ENCODE results near the gene ABR.
A peak's percentile ranks its signal among the peaks of the same experiment; 100 is the strongest.
"Not testable (repeated sequence)": the region's sequence is repeated elsewhere in the genome, so short reads cannot be mapped to it uniquely, and the experiment has no call there.

Gene ABR

GRCh38 chr17:1199271-1199743 lies 19.5 kb upstream of the ABR start:
- DNase-seq, result not testable (repeated sequence)

DNA sequence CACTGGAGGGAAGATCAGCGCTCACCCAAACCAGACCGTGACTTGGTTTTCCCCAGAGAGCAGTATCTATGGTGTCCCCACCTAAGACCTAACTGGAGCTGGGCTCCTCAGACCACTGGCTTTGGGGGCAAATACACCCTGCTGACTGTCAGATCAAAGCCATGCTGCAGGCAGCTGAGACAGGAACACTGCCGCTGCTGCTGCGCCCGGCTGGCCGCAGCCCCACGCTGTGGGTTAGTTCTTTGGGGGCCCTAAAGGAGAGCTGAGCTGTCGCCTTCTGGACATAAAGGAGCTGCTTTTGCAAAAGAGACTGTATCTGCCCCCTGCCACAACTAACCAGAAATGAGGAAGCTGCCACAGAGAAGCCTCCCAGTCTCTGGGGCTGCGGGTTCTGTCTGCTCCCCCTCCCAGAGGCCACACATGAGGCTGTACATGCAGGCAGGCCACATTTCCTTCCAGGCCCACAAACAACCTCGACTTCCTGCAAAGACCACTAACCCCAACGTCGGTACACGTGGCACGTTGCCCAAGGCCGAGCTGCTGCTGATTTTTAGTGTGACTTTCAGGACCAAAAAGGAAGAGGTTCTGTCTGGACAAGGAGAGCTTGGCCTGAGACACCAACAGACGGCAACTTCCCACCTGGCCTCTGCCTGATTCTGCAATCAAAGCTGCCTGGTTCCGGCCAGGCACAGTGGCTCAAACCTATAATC lies 18.2 kb upstream of the ABR start:
- no peak for DNase-seq

GRCh38 chr17:1197379-1197778 lies 17.6 kb upstream of the ABR start:
- no peak for DNase-seq

- DNase-seq, result no peak
These were observed 17.2 kb upstream of the ABR start for GRCh38 chr17:1196946-1197345.

GRCh38 chr17:1192911-1193699 lies 13.3 kb upstream of the ABR start:
- peak in 1 of 2 experiments; percentile 14 for DNase-seq

GRCh38 chr17:1190751-1191331 lies 11.1 kb upstream of the ABR start:
- DNase-seq, result no peak

- DNase-seq, result no peak
These were observed 9.2 kb upstream of the ABR start for GRCh38 chr17:1188812-1189504.

DNA sequence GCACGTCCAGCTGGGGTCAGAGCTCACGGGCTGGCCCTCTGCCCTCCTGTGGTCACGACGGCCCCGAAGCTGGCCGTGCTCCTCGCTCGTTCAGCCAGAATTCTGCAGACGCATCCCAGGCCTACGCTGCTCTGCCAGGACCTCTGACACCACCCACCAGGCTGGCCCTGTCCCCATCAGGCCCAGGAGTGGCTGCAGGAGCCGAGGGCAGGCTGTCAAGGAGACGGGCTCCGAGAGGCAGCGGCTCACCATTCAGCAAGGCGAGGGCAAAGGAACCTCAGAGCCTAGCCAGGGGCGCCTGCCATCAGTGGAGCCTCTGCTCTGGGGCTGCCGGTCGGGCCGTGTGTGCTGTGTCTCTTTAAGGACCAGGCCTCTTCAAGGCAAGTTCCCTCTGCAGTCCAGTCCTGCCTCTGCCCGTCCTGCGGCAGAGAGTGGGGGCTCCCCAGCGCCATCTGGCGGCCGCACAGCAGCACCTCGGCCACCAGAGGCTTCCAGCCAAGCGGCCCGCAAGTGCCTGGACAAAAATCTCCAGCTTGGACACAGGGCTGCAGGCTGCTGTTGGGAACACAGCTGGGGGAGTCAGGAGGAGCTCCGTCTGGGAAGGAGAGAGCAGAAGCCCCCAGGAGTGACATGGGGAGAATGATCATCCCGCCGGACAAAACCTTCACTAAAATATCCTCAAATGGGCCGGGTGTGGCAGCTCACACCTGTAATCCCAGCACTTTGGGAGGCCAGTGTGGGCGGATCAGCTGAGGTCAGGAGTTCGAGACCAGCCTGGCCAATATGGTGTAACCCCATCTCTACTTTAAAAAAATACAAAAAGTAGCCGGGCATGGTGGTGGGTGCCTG lies 7.4 kb upstream of the ABR start:
- DNase-seq, result peak; percentile 49 to 72

DNA sequence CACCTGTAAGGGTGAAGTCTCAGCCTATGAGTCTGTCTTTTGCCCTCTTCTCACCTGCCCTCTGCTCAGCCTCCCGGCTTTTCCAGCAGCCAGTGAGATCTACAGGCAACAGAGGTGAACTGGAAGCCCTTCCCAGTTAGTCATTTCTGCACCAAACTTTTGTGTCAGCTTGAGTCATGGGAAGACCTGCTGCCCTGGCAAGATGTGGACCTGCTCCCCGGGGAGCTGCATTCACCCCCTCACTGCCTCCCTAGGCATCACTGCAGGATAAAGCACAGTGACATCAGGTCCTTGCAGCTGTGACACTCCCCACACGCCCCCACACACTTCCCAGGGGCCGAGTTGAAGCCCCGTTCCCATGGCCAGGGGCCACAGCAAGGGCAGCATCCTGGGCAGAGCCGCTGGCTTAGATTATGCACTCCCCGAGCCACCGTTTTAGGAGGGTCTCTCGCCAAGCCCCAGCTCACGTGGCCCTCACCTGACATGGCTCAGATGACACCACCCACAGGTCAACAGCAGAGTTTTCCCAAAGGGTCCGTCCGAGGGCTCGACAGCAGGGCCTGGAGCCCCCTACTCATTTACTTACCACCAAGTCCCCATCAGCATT lies 6.5 kb upstream of the ABR start:
- DNase-seq, result no peak

DNA sequence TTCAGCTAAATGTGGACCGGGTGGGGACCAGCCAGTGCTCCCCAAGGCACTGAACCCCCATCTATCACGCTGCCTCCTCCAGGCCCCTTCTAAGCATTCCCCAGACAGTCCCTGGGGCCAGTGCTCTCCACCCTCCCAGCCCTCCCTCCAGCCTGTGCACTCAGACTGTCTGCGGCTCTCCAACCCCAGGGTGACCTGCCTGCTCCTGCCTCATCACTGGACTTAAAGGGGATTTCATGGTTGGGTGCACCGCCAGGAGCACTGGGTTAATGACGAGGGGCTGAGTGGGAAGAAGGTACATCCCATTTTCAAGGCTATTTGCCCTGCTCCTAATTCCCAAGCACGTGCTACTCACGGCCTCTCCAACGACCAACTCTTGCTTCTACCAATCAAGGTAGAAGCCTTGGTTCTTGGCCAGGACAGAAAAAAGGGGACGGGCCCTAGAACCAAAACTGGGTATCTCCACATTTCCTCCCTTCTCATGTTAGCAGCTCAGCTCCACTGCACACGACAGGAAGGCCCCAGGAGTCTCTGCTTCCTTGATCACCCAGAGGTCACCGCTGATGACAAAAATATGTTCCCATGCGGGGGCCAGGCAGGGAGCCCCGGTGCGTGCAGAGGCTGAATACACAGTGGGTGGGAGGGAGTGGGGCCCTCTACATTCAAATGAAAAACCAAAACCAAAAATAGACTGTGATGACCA lies 3.5 kb upstream of the ABR start:
- no peak for DNase-seq

DNA sequence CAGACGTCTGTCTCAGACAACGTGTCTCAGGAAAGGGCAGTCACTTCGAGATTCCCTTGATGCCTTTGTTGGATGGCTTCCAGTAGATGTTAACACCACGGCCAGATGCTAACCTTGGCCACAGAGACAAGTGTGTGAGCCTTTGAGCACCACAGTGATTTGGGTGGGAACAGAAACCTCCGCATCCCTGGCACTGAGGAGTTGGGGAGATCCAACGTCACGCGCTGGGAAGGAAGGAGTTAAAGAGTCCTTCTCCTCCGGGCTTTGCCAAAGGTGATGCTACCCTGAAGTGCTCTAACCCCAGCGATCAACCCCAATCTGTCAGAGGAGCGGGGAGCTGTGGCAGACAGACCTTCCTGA lies 3.0 kb upstream of the ABR start:
- no peak for DNase-seq

GRCh38 chr17:1181753-1182137 lies 2.0 kb upstream of the ABR start:
- DNase-seq, result no peak

- DNase-seq, result peak; percentile 28 to 60
These were observed 1.4 kb upstream of the ABR start for GRCh38 chr17:1180958-1181752.

DNA sequence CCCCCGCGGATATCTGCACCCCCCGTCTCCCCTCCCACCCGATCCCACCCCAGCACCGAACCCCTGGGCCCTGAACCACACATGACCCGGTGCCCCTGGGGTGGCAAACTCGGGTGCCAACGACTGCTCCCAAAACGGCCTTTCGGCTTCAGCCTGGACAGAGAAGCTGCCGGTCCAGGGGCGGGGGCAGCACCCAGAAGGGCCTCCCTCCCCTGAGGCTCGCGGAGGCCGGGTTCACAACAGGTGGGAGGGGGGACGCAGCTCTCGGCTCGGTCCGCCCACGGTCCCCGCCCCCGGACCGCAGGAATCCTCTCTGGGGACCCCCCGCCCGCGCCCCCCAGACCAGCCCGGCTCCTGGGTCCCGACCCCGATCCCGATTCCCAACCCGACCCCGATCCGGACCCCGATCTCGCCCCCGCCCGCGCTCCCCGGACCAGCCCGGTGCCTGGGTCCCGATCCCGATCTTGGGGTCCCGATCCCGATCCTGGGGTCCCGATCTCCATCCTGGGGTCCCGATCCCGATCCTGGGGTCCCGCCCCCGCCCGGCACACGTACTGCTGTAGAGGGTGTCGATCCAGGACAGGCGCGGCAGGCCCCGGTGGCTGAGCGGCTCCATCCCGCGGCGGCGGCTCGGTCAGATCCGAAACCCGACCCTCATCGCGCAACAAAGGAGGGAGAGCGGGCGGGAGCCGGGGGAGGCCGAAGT lies 516 bp downstream of the ABR start:
- DNase-seq, result no peak

- DNase-seq, result no peak
These were observed 2.6 kb downstream of the ABR start for GRCh38 chr17:1177016-1177700.

DNA sequence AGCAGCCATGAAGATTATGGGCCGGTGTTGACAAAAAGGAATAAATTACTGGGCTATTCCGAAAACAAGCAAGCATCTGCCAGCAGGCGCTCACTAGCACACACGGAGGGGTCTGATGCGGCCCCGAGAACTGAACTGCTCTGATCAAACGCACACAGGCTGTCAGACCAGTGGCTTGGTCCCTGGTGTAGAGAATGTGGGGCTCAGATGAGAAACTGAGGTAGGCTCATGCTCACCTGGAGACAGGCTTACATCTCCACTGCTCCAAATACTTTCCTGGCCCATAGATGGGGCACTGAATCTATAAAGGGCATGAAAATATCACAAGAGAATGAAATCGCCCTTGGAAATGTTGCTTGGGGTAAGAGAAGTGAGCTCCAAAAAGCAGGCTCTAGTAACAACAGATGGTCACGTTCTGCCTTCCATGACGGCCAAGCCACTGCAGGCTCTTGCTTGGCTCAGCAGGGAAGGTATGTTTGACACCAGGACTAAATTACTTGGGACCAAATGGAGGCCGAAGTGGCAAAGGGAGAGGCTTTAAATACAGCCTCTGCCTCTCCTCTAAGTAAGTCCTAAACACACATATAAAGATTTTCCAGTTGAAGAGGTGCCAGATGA lies 5.4 kb downstream of the ABR start:
- DNase-seq, result no peak

DNA sequence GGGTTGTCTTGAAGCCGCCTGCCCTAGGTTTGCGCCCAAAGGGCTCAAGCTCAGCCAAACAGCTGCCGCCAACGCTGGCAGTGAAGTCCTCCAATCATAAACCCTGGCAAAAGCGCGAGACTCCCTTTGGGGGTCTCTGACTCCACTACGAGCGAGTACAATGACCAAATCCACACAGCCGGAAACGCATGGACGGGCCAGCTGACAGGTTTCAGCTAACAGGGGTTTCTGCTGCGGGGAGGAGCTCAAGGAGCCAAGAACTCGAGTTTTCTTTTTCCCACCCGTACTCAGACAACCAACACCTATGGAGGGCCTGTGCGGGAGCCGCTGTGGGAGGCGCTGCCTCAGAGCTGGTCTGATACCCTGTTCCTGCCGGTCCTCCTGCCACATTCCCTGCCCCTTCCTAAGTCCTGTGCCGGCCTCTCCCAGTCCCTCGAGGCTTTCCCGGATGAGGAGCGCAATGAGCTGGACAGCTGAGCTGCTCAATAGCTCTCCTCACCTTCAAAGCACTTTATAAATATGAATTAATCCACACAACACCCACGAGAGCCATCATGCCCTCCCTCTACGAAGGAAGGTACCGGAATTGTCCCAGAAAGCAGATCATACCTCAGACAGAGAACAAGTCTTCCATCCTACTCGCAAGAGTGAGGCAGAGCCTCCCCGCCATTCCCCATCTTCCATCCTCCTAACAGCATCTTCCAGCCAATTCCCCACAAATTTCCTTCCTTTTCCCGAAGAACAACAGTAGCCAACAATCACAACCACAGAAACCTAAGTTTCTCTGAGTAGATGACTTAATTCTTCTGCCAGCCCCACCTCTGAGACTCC lies 6.1 kb downstream of the ABR start:
- DNase-seq, result no peak

DNA sequence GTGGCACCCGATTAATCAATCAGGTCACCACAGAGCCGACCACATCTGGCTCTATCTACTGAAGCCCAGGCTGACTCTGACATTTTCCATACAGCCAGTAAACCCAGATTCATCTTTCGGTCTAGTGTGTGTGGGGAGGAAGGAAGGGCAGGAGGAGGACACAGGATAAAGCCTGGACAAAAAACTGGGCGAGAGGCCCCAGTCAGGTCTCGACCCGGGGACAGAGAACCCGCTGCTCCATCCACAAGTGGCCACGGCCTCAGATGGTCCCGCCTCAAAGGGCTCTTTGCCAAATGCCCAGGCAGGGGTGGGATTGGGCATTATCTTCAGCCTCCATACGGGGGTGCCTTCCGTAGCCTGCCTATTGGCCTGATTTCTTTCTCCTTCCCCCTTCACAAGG lies 7.8 kb downstream of the ABR start:
- no peak for DNase-seq

Data from SHP77 (cell line).